ENCODE results near the gene KBTBD12.
A peak's percentile ranks its signal among the peaks of the same experiment; 100 is the strongest.

The KBTBD12 gene

GRCh38 chr3:127953091-127954035 lies 38.3 kb downstream of the KBTBD12 start:
- no peak for DNase-seq

DNA sequence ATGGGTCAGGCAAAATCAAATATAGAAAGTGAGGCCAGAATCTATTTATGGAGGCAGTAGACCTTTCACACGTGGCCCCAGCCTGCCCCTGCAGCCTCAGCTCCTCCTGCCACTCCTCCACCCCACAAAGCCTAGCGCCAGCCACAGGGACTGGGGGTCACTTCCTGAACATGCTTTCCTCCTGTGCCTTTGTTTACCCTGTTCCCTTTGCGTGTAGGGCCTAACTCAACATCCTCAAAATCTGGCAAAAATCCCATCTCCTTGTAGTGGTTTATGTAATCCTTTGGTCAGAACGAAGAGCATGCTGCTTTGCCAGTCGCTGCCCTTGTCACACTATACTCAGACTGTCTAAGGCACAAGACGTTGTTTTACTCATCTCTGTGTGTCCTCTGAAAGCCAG lies 39.6 kb downstream of the KBTBD12 start:
- peak; percentile 30 for DNase-seq

- DNase-seq: peak; percentile 90
Observed at GRCh38 chr3:127955728-127956127, 40.7 kb downstream of the KBTBD12 start.

DNA sequence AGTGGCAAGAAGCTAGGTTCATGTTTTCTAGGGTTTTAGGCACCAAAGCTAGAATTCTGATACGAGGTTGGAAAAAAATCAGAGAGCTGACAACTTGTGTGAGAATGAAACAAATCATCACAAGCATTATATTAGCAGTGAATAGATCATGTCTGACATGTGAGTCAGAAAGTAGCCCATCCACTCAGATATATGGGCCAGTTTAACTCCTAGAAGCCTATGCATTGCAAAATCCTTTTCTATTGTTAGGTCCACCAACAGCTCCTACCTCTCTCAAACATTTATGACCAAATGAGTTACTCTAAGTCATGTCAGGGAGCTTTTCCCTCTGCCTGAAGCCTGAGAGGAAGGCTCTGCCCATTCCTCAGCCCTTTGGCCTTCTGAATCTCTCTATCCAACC lies 44.0 kb downstream of the KBTBD12 start:
- DNase-seq: no peak

- peak; percentile 82 for DNase-seq
Observed at GRCh38 chr3:127959873-127960272, 44.8 kb downstream of the KBTBD12 start.

GRCh38 chr3:127960421-127960965 lies 45.5 kb downstream of the KBTBD12 start:
- DNase-seq: no peak

DNA sequence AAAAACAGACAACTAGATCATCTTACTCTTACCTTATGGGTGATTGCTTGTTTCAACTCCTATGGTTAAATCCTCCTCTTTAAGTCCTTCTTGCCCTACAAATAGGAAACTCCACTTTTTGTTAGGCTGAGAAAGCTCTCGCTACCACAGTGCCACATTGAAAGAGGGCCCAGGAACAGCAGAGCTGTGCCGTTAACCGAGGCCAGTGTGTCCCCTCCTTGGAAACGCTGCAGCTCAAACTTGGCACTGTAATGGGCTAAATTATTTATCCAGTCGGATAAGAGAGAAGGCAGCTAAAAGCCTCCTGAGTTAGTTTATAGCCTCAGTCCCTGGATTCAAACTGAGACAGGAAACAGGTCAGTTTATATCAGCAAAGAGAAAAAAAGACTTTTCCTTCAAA lies 46.1 kb downstream of the KBTBD12 start:
- no peak for DNase-seq

DNA sequence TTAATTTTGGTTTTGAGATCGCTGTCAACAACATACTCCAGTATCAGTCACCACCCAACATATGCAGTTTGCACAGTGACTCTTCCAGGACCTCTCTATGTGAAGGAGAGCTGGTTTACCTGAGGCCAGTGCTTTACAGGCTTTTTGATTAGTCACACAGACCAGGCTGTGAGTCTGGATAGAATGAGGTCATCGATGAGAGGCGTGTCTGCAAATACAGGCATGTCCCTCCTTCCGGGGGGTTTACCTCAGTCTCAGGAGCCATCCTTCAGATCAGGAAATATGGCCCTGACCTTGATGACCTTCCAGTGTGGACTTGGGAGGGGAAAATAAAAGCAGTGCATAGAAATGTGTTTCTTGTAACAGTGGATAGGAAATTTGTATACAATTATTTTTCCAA lies 46.9 kb downstream of the KBTBD12 start:
- no peak for DNase-seq

GRCh38 chr3:127962937-127963336 lies 47.9 kb downstream of the KBTBD12 start:
- DNase-seq: no peak

DNA sequence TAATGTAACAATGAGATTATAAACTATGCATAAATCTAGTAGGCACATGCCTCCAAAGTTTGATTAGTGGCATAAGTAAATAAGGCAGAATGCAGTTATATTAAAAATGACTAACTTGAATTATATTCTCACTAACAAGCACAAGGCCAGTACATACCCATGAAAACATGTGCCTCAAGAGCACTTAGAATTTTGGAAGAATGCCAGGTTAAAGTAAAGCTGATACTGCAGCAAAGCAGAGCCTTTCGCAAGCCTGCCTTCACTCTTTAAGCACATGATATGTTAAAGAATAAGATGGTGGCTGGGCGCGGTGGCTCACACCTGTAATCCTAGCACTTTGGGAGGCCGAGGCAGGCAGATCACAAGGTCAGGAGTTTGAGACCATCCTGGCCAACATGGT lies 49.0 kb downstream of the KBTBD12 start:
- DNase-seq: peak; percentile 49

GRCh38 chr3:127964816-127965215 lies 49.8 kb downstream of the KBTBD12 start:
- DNase-seq: no peak

GRCh38 chr3:127967316-127967715 lies 52.3 kb downstream of the KBTBD12 start:
- DNase-seq: no peak

DNA sequence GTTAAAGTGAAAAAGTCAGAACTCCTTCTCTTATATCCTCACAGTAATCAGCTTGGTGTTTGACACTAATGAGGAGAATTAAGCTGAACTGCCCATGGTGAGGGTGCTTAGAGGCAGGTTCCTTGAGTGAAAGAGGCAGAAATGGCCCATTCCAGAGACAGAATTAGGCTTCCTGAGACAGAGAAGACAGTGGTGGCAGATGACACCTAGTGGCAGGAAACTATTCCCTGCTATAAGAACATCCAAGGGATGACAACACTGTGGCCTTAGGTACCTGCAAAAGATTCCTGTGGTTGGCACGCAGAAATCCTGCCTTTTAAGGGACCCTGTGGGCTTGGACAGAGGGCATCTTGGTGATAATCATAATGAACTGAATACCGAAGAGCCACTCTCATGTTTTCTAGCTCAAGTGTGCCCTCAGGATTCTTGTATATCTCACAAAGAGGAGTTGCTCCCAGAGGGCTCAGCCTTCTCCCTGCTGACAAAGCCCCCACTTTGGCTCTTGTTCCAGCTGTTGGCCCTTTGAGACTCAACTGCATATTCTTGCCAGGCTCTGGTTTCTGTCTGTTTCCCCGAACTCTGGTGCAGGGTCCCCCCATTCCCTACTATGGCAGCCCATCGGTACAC lies 56.0 kb downstream of the KBTBD12 start:
- peak; percentile 74 for DNase-seq

- DNase-seq: no peak
Observed at GRCh38 chr3:127974226-127974625, 59.2 kb downstream of the KBTBD12 start.

DNA sequence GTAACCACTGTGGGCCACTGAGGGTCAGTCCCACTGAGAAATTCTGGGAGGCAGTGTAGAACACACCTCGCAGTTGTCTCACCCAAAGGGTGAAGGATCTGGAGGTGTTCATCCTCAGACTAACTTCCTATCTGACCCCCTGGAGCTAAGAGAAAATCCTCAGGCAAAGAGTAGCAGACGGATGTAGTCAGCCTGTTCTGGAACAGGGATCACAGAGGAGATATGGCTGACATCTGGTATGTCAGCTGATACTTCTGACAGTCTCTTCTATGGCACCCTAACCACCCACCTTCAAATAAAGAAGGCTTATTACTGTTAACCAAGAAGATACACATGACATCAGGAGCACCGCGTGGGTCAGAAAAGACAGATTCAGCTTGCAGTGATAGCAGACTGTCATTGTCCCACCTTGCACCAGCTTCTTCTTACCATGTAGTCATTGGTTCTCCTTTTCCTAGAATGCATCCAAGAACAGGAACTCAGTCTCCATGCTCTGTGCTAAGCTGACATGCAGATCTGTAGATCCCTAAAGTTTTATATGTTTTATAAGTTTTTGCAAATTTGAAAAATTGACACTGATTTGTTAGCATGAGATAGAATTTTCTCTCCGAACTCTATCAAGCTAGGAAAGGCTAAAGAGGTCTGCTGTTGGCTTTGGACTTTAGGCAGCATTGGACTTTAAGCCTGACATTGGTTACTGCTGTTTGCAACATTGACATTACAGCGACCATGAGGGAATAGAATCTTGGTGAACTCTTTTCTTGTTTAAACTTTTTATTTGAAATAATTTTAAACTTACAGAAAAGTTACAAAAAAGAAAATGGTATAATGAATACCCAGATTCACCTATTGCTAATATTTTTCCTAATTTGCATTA lies 60.4 kb downstream of the KBTBD12 start:
- no peak for DNase-seq

- no peak for DNase-seq
Observed at GRCh38 chr3:127978636-127979035, 63.6 kb downstream of the KBTBD12 start.

- DNase-seq: no peak
Observed at GRCh38 chr3:127979473-127979872, 64.4 kb downstream of the KBTBD12 start.

DNA sequence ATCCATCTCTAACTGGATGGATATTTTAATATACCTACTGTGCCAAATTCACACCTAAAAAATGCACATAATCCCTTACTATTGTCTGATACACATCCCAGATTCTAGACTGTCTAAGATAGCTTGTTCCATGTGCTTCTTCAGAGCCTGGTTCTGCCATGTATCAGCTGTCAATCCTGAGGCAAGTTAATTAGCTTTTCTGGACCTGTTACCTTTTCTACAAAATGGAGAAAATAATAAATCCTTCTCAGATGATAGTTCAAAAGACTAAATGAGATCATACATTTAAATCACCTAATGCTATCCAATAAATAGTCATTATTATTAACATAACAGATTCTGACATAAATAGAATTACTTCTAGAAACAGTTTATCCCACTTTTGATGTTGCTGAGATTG lies 66.1 kb downstream of the KBTBD12 start:
- no peak for DNase-seq

- DNase-seq: no peak
Observed at GRCh38 chr3:127982155-127982554, 67.1 kb downstream of the KBTBD12 start.

GRCh38 chr3:127984241-127984975 lies 69.4 kb downstream of the KBTBD12 start:
- DNase-seq: no peak

DNA sequence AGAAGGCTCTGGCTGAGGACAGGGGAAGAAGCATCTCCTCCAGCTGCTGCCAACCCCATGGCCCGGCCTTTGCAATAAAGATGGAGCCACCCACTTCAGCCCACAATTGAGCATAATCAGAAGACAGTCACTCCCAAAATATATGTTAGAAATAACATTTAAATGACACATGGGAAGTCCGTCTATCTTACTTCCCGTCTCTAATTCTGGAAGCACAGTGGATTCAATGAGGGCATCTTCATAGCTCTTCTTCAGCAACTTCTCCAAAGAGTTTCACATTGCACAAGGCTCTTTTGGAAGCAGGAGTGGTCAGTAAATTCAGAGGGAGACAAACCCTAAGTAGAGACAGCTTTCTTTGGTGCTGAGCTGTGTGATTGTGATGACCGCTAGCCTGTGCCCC lies 70.2 kb downstream of the KBTBD12 start:
- DNase-seq: no peak

DNA sequence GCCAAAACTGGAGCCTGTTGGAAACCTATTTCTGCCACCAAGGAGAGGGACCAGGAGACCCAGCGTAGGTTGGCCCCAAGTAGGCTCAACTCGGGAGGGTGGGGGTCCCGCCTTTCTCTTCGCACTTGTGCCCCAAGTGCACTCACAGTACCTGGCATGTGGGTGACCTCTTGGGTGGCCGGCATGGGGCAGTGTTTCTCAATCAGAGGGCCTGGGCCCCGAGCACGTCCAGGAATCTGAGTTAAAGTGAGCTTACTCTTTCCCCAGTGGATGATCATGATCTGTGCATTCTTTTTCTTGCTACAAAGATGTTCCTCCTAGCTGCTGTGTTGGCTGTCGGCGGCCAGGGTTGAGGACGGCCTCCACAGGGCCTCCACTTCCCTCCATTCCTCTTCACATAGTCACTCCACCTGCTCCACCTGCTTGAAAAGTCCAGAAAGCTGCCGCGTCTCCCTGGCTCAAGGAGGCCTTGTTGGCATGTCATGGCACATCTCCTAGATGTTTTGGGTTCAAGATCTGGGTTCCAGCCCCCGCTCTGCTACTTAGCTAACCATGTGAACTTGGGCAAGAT lies 70.7 kb downstream of the KBTBD12 start:
- no peak for DNase-seq

All from hematopoietic multipotent progenitor cell treated with erythropoietin and hydrocortisone succinate and interleukin-3 and kit ligand, for 8 days (in vitro differentiated cells).